ENCODE results near the gene FBXO8.

- TF ChIP-seq RCOR1 (IDR thresholded peaks at IDR 0.05; ENCODE audit: low read depth, low read length) (no peak), USF2 (IDR thresholded peaks at IDR 0.05) (no peak), CHD4 (IDR thresholded peaks at IDR 0.05; ENCODE audit: borderline replicate concordance) (no peak), CTCF (IDR thresholded peaks at IDR 0.05) (no peak)
These were observed 53.3 kb downstream of the FBXO8 start for GRCh38 chr4:174230148-174230547.
